ENCODE measurements around the gene ERICH6B. TPM values are rescaled to one million over a fixed set of nuclear protein-coding genes. Genes with fewer than 3 reads are reported as not detected.

ERICH6B gene
- total and polyA plus RNA-seq, 2 of the 13 experiments (the other 11 are each of a cell fraction or from before 2014, with no cell fraction given): not detected

GRCh38 chr13:45594227-45594626 lies 21.3 kb downstream of the ERICH6B start:
- 0% methylated on average over 2 of the region's 2 CpGs for WGBS (ENCODE audit: low lambda C conversion rate)
- H3K4me3 ChIP-seq (replicated peaks in 1 of 3; ENCODE audit: insufficient read depth in 1 of 3, low read depth in 2 of 3, low read length in 3 of 3): no peak overlapping the region
- H3K27ac ChIP-seq (ENCODE audit: extremely low read length, insufficient read depth, low read length): no peak overlapping the region
- no peaks in the 10 kb centered on the region for H3K4me1 ChIP-seq (ENCODE audit: insufficient read depth, low read length)
- no peak for FAIRE-seq
- POLR2A ChIA-PET: no interaction called here
- H3K79me2 ChIP-seq (ENCODE audit: insufficient read depth, low read length): no peaks in the 10 kb centered on the region
- BruUV-seq (replicated peaks): no TSS peak
- intact Hi-C loops (cut with micrococcal nuclease; ENCODE audit: unreplicated experiment): no loop called here
- CTCF ChIA-PET (ENCODE audit: low intra/inter-chr PET ratio, low total read pairs): no interaction called here
- H3K9ac ChIP-seq (ENCODE audit: insufficient read depth, low read depth, low read length): no peak overlapping the region
- H3K9me3 ChIP-seq (ENCODE audit: low read length): peaks cover 5% of the 10 kb centered on the region; the same call in 1 of the 2 replicates
- no peaks in the 10 kb centered on the region for H3K36me3 ChIP-seq (replicated peaks in 1 of 2; ENCODE audit: control insufficient read depth in 1 of 2, insufficient read depth in 2 of 2, low read length in 2 of 2)
- H3K4me2 ChIP-seq (ENCODE audit: low read depth, low read length): no peak overlapping the region
- H4K20me1 ChIP-seq (ENCODE audit: insufficient read depth, low read length): no peaks in the 10 kb centered on the region
- in situ Hi-C loops (cut with HindIII; ENCODE audit: extremely low pct_ligation_motif_present, low pct_unique_long_range_greater_than_20kb): no loop called here
- no peak for ATAC-seq
- no peak for DNase-seq (ENCODE audit: low spot score)
- no peaks in the 10 kb centered on the region for H3K27me3 ChIP-seq (ENCODE audit: control insufficient read depth in 1 of 2, insufficient read depth in 2 of 2, low read length in 2 of 2)
- no peak overlapping the region for H2AFZ ChIP-seq (ENCODE audit: low read length)
- TF ChIP-seq, protein P1, sequence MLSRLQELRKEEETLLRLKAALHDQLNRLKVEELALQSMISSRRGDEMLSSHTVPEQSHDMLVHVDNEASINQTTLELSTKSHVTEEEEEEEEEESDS (CRISPR knock-in tag; IDR thresholded peaks at IDR 0.05; ENCODE audit: borderline replicate concordance): no peak
- TF ChIP-seq ZNF614 (CRISPR knock-in tag; IDR thresholded peaks at IDR 0.05; ENCODE audit: borderline replicate concordance): no peak
- TF ChIP-seq CEBPZ (IDR thresholded peaks at IDR 0.05; ENCODE audit: low read length): no peak
- no peak for TF ChIP-seq ZFP36L1 (CRISPR knock-in tag; IDR thresholded peaks at IDR 0.05)
- TF ChIP-seq ZSCAN9 (CRISPR knock-in tag; IDR thresholded peaks at IDR 0.05; ENCODE audit: borderline replicate concordance): no peak
- TF ChIP-seq TBX2 (CRISPR knock-in tag; IDR thresholded peaks at IDR 0.05; ENCODE audit: borderline replicate concordance): no peak
- TF ChIP-seq CAMTA2 (CRISPR knock-in tag; IDR thresholded peaks at IDR 0.05; ENCODE audit: borderline replicate concordance): no peak
- no peak for TF ChIP-seq MEF2D (CRISPR knock-in tag; IDR thresholded peaks at IDR 0.05)
- no peak for TF ChIP-seq KLF6 (CRISPR knock-in tag; IDR thresholded peaks at IDR 0.05)
- TF ChIP-seq ZNF468 (CRISPR knock-in tag; IDR thresholded peaks at IDR 0.05): no peak
- no peak for TF ChIP-seq ZNF639 (CRISPR knock-in tag; conservative IDR thresholded peaks at IDR 0.05)
- TF ChIP-seq SRY (CRISPR knock-in tag; IDR thresholded peaks at IDR 0.05): no peak
- no peak for TF ChIP-seq ZBTB49 (CRISPR knock-in tag; IDR thresholded peaks at IDR 0.05; ENCODE audit: borderline replicate concordance)
- TF ChIP-seq ZFP62 (CRISPR knock-in tag; IDR thresholded peaks at IDR 0.05): no peak
- TF ChIP-seq ZNF644 (CRISPR knock-in tag; IDR thresholded peaks at IDR 0.05; ENCODE audit: low read depth): no peak
- TF ChIP-seq ZNF816 (CRISPR knock-in tag; IDR thresholded peaks at IDR 0.05; ENCODE audit: borderline replicate concordance): no peak
